ENCODE data around the gene AASS. TPM values are rescaled to one million over a fixed set of nuclear protein-coding genes. Genes with fewer than 3 reads are reported as not detected.

AASS gene
- total and polyA plus RNA-seq, 7 experiments from 2014 or later, result 0.31 to 4.1 (median 2.0) TPM

- ChIA-PET POLR2A (no interaction called here), CTCF (no interaction called here)
- H3K36me3 Mint-ChIP-seq, result no peaks in the 10 kb centered on the region
- H3K4me3 Mint-ChIP-seq, result no peak overlapping the region
- H3K27me3 Mint-ChIP-seq, result peaks cover 0 to 7% (median 5%) of the 10 kb centered on the region in 5 donors
- no peak for DNase-seq
- Histone ChIP-seq H3K4me3 (ENCODE audit: low read length) (no peak overlapping the region), H3K4me1 (ENCODE audit: control insufficient read depth in 2 of 2, insufficient read depth in 2 of 2, low read length in 2 of 2) (no peaks in the 10 kb centered on the region), H3K9me3 (ENCODE audit: control insufficient read depth in 2 of 3, low read length in 3 of 3) (no peaks in the 10 kb centered on the region), H3K27ac (ENCODE audit: low read depth, low read length) (no peak overlapping the region), H3K36me3 (ENCODE audit: control insufficient read depth in 2 of 3, insufficient read depth in 3 of 3, low read length in 3 of 3) (no peaks in the 10 kb centered on the region), H3K27me3 (ENCODE audit: control insufficient read depth in 2 of 2, insufficient read depth in 2 of 2, low read length in 2 of 2) (peaks cover 0 to 3% of the 10 kb centered on the region in 2 donors)
- no peaks in the 10 kb centered on the region for H3K9me3 Mint-ChIP-seq
- H3K4me1 Mint-ChIP-seq, result no peaks in the 10 kb centered on the region
- H3K27ac Mint-ChIP-seq, result no peak overlapping the region
- ATAC-seq, result no peak
- intact Hi-C loops (cut with micrococcal nuclease), result no loop called here
Measured at GRCh38 chr7:122063146-122063545, 80.9 kb downstream of the AASS start.

- no peak overlapping the region for H3K27ac Mint-ChIP-seq
Measured at GRCh38 chr7:122059542-122059941, 84.5 kb downstream of the AASS start.

GRCh38 chr7:122056977-122057376 is 87.1 kb downstream of the AASS start:
- ChIA-PET POLR2A (no interaction called here), CTCF (no interaction called here)
- DNase-seq, result no peak
- no peaks in the 10 kb centered on the region for H3K27me3 ChIP-seq (ENCODE audit: control insufficient read depth in 2 of 2, insufficient read depth in 2 of 2, low read length in 2 of 2)
- H3K4me1 Mint-ChIP-seq, result no peaks in the 10 kb centered on the region
- H3K9me3 ChIP-seq (ENCODE audit: control insufficient read depth in 2 of 3, low read length in 3 of 3), result no peaks in the 10 kb centered on the region
- no peak overlapping the region for H3K27ac ChIP-seq (ENCODE audit: low read depth, low read length)
- H3K9me3 Mint-ChIP-seq, result no peaks in the 10 kb centered on the region
- H3K4me3 ChIP-seq (ENCODE audit: low read length), result no peak overlapping the region
- no peaks in the 10 kb centered on the region for H3K4me1 ChIP-seq (ENCODE audit: control insufficient read depth in 2 of 2, insufficient read depth in 2 of 2, low read length in 2 of 2)
- H3K36me3 ChIP-seq (ENCODE audit: control insufficient read depth in 2 of 3, insufficient read depth in 3 of 3, low read length in 3 of 3), result no peaks in the 10 kb centered on the region
- H3K36me3 Mint-ChIP-seq, result no peaks in the 10 kb centered on the region
- intact Hi-C loops (cut with micrococcal nuclease), result no loop called here
- no peak overlapping the region for H3K4me3 Mint-ChIP-seq
- ATAC-seq, result no peak
- peaks cover 0 to 5% (median 0%) of the 10 kb centered on the region in 5 donors for H3K27me3 Mint-ChIP-seq
- H3K27ac Mint-ChIP-seq, result no peak overlapping the region

More at GRCh38 chr7:122059542-122059941, 84.5 kb downstream of the AASS start:
- no peaks in the 10 kb centered on the region for H3K4me1 Mint-ChIP-seq
- CTCF ChIA-PET, result no interaction called here
- no peaks in the 10 kb centered on the region for H3K4me1 ChIP-seq (ENCODE audit: control insufficient read depth in 2 of 2, insufficient read depth in 2 of 2, low read length in 2 of 2)
- H3K36me3 Mint-ChIP-seq, result no peaks in the 10 kb centered on the region
- no peaks in the 10 kb centered on the region for H3K9me3 ChIP-seq (ENCODE audit: control insufficient read depth in 2 of 3, low read length in 3 of 3)
- H3K9me3 Mint-ChIP-seq, result no peaks in the 10 kb centered on the region
- H3K36me3 ChIP-seq (ENCODE audit: control insufficient read depth in 2 of 3, insufficient read depth in 3 of 3, low read length in 3 of 3), result no peaks in the 10 kb centered on the region
- ATAC-seq (no peak), DNase-seq (no peak)
- intact Hi-C loops (cut with micrococcal nuclease), result no loop called here
- H3K27me3 Mint-ChIP-seq, result peaks cover 0 to 5% (median 0%) of the 10 kb centered on the region in 5 donors
- no peak overlapping the region for H3K4me3 ChIP-seq (ENCODE audit: low read length)
- H3K4me3 Mint-ChIP-seq, result no peak overlapping the region
- H3K27ac ChIP-seq (ENCODE audit: low read depth, low read length), result no peak overlapping the region
- POLR2A ChIA-PET, result no interaction called here
- no peaks in the 10 kb centered on the region for H3K27me3 ChIP-seq (ENCODE audit: control insufficient read depth in 2 of 2, insufficient read depth in 2 of 2, low read length in 2 of 2)

GRCh38 chr7:122055073-122055472 is 89.0 kb downstream of the AASS start:
- ChIA-PET POLR2A (no interaction called here), CTCF (interaction anchor here (0.7 kb wide), 1 partner anchor 29 kb away, joined by 3 read pairs; no protein-coding TSS in a partner anchor)
- ATAC-seq (no peak), DNase-seq (no peak)
- no peak overlapping the region for H3K4me3 ChIP-seq (ENCODE audit: low read length)
- H3K9me3 ChIP-seq (ENCODE audit: control insufficient read depth in 2 of 3, low read length in 3 of 3), result no peaks in the 10 kb centered on the region
- H3K4me3 Mint-ChIP-seq, result no peak overlapping the region
- H3K27ac Mint-ChIP-seq, result no peak overlapping the region
- H3K27ac ChIP-seq (ENCODE audit: low read depth, low read length), result no peak overlapping the region
- H3K4me1 Mint-ChIP-seq, result no peaks in the 10 kb centered on the region
- no peaks in the 10 kb centered on the region for H3K36me3 Mint-ChIP-seq
- H3K36me3 ChIP-seq (ENCODE audit: control insufficient read depth in 2 of 3, insufficient read depth in 3 of 3, low read length in 3 of 3), result no peaks in the 10 kb centered on the region
- H3K4me1 ChIP-seq (ENCODE audit: control insufficient read depth in 2 of 2, insufficient read depth in 2 of 2, low read length in 2 of 2), result no peaks in the 10 kb centered on the region
- intact Hi-C loops (cut with micrococcal nuclease), result no loop called here
- H3K27me3 Mint-ChIP-seq, result peaks cover 0 to 5% (median 0%) of the 10 kb centered on the region in 5 donors
- H3K9me3 Mint-ChIP-seq, result peaks cover 0 to 3% (median 0%) of the 10 kb centered on the region in 11 donors
- H3K27me3 ChIP-seq (ENCODE audit: control insufficient read depth in 2 of 2, insufficient read depth in 2 of 2, low read length in 2 of 2), result no peaks in the 10 kb centered on the region

- Mint-ChIP-seq H3K27me3 (peaks cover 0 to 5% (median 0%) of the 10 kb centered on the region in 5 donors), H3K36me3 (no peaks in the 10 kb centered on the region)
Measured at GRCh38 chr7:122054393-122054792, 89.7 kb downstream of the AASS start.

GRCh38 chr7:122046402-122046801 is 97.6 kb downstream of the AASS start:
- ChIA-PET CTCF (no interaction called here), POLR2A (no interaction called here)
- Histone ChIP-seq H3K27me3 (ENCODE audit: control insufficient read depth in 2 of 2, insufficient read depth in 2 of 2, low read length in 2 of 2) (no peaks in the 10 kb centered on the region), H3K36me3 (ENCODE audit: control insufficient read depth in 2 of 3, insufficient read depth in 3 of 3, low read length in 3 of 3) (no peaks in the 10 kb centered on the region), H3K4me1 (ENCODE audit: control insufficient read depth in 2 of 2, insufficient read depth in 2 of 2, low read length in 2 of 2) (no peaks in the 10 kb centered on the region), H3K9me3 (ENCODE audit: control insufficient read depth in 2 of 3, low read length in 3 of 3) (no peaks in the 10 kb centered on the region), H3K27ac (ENCODE audit: low read depth, low read length) (no peak overlapping the region), H3K4me3 (ENCODE audit: low read length) (no peak overlapping the region)
- Mint-ChIP-seq H3K4me1 (no peaks in the 10 kb centered on the region), H3K9me3 (peaks cover 0 to 6% (median 0%) of the 10 kb centered on the region in 11 donors), H3K4me3 (no peak overlapping the region), H3K27me3 (peaks cover 0 to 7% (median 0%) of the 10 kb centered on the region in 5 donors), H3K27ac (no peak overlapping the region), H3K36me3 (no peaks in the 10 kb centered on the region)
- ATAC-seq (no peak), DNase-seq (no peak)
- intact Hi-C loops (cut with micrococcal nuclease), result no loop called here

More at GRCh38 chr7:122054393-122054792, 89.7 kb downstream of the AASS start:
- ChIA-PET CTCF (no interaction called here), POLR2A (no interaction called here)
- Mint-ChIP-seq H3K27ac (no peak overlapping the region), H3K4me1 (no peaks in the 10 kb centered on the region), H3K9me3 (peaks cover 0 to 3% (median 0%) of the 10 kb centered on the region in 11 donors), H3K4me3 (no peak overlapping the region)
- H3K4me1 ChIP-seq (ENCODE audit: control insufficient read depth in 2 of 2, insufficient read depth in 2 of 2, low read length in 2 of 2), result no peaks in the 10 kb centered on the region
- no peaks in the 10 kb centered on the region for H3K27me3 ChIP-seq (ENCODE audit: control insufficient read depth in 2 of 2, insufficient read depth in 2 of 2, low read length in 2 of 2)
- no peak overlapping the region for H3K27ac ChIP-seq (ENCODE audit: low read depth, low read length)
- no peak overlapping the region for H3K4me3 ChIP-seq (ENCODE audit: low read length)
- no peak for ATAC-seq
- intact Hi-C loops (cut with micrococcal nuclease), result no loop called here
- H3K9me3 ChIP-seq (ENCODE audit: control insufficient read depth in 2 of 3, low read length in 3 of 3), result no peaks in the 10 kb centered on the region
- no peaks in the 10 kb centered on the region for H3K36me3 ChIP-seq (ENCODE audit: control insufficient read depth in 2 of 3, insufficient read depth in 3 of 3, low read length in 3 of 3)
- DNase-seq, result no peak

GRCh38 chr7:122040147-122040546 is 103.9 kb downstream of the AASS start:
- Mint-ChIP-seq H3K9me3 (peaks cover 0 to 6% (median 0%) of the 10 kb centered on the region in 11 donors), H3K4me3 (no peak overlapping the region), H3K36me3 (no peaks in the 10 kb centered on the region), H3K27ac (no peak overlapping the region), H3K27me3 (peaks cover 0 to 4% (median 0%) of the 10 kb centered on the region in 5 donors), H3K4me1 (no peaks in the 10 kb centered on the region)
- Histone ChIP-seq H3K36me3 (ENCODE audit: control insufficient read depth in 2 of 3, insufficient read depth in 3 of 3, low read length in 3 of 3) (no peaks in the 10 kb centered on the region), H3K27me3 (ENCODE audit: control insufficient read depth in 2 of 2, insufficient read depth in 2 of 2, low read length in 2 of 2) (no peaks in the 10 kb centered on the region), H3K9me3 (ENCODE audit: control insufficient read depth in 2 of 3, low read length in 3 of 3) (no peaks in the 10 kb centered on the region), H3K4me3 (ENCODE audit: low read length) (no peak overlapping the region), H3K27ac (ENCODE audit: low read depth, low read length) (no peak overlapping the region), H3K4me1 (ENCODE audit: control insufficient read depth in 2 of 2, insufficient read depth in 2 of 2, low read length in 2 of 2) (no peaks in the 10 kb centered on the region)
- DNase-seq (no peak), ATAC-seq (no peak)
- intact Hi-C loops (cut with micrococcal nuclease), result no loop called here
- ChIA-PET CTCF (no interaction called here), POLR2A (no interaction called here)
